GM08714 (cell line): ENCODE measurements around the gene MRPL39.
A peak's percentile ranks its signal among the peaks of the same experiment; 100 is the strongest.

ENCODE experiments used
- H3K4me3 ChIP-seq: fragments of 200-500 bp; sonication (Bioruptor generic); 2 replicates; pipeline ENCODE4 v1.5.1; 2014; ENCODE audit warnings: mild to moderate bottlenecking, low read length, inconsistent platforms
- ZNF274 ChIP-seq: IDR thresholded peaks from 2 replicates; pipeline ENCODE4 v1.6.1; 2012; ENCODE audit warnings: mild to moderate bottlenecking, low read depth, low read length

The MRPL39 gene

DNA sequence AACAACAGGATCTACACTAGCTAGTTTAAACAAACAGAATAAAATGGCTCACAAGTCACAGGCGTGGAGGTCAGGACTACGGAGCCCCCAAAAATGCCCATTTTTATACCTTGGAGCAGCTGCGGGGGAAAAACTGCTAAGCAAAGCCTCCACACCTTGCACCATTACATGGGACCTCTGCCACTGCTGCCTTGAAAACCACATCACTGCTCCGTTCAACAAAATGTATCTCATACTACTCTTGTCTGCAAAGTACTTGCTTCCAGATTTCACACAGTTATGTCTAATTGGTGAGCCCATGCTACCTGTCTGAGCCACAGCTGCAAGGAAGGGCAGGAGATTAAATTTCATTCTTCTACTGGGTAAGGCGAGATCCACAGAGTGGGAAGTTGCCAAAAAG, 24.4 kb downstream of the MRPL39 start:
- H3K4me3 ChIP-seq: no peak overlapping the region
- TF ChIP-seq ZNF274: no peak

DNA sequence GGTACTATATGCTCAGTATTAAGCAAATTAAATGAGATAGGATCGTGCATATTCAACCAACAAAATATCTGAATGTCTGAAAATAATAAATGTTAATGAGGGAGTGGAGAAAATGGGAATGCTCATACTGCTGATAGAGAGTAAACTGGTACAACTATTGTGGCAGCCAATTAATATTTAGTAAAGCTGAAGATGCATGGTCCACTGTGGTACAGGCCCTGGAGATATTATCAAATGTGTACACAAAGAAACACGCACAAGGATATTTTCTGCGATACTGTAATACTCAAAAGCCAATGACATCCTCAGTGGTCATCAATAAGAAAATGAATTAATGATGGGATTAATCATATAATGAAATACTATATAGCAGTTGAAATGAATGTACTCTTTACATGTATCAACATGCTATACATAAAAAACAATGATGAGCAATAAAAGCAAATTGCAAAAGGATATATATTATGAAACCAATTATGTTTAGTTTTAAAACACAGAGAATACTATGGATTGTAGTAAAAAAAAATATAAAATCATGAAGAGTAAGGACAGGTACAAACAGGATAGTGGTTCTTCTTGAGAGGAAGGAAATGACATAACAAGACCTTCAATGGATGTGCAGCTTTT, 25.0 kb downstream of the MRPL39 start:
- no peak overlapping the region for H3K4me3 ChIP-seq
- no peak for TF ChIP-seq ZNF274

DNA sequence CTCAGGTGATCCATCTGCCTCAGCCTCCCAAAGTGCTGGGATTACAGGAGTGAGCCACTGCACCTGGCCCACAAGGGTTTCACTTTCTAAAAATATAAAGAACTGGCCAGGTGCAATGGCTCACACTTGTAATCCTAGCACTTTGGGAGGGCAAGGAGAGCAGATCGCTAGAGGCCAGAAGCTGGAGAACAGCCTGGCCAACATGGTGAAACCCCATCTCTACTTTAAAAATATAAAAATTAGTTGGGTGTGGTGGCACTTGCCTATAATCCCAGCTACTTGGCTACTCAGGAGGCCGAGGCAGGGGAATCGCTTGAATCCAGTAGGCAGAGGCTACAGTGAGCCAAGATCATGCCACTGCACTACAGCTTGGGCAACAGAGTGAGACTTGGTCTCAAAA, 25.7 kb downstream of the MRPL39 start:
- H3K4me3 ChIP-seq: no peak overlapping the region
- no peak for TF ChIP-seq ZNF274

DNA sequence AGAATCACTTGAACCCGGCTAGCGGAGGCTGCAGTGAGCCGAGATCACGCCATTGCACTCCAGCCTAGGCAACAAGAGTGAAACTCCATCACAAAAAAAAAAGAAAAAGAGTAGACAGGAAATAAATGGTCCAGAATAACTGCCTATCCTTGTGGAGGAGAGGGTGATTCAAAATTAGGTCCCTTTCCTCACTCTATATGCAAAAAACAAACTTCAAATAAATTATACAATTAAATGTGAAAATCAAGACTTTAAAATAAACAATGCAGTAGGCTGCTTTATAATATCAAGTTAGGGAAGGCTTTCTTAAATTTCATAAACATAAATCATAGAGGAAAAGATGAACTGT, 26.4 kb downstream of the MRPL39 start:
- H3K4me3 ChIP-seq: no peak overlapping the region
- TF ChIP-seq ZNF274: no peak

DNA sequence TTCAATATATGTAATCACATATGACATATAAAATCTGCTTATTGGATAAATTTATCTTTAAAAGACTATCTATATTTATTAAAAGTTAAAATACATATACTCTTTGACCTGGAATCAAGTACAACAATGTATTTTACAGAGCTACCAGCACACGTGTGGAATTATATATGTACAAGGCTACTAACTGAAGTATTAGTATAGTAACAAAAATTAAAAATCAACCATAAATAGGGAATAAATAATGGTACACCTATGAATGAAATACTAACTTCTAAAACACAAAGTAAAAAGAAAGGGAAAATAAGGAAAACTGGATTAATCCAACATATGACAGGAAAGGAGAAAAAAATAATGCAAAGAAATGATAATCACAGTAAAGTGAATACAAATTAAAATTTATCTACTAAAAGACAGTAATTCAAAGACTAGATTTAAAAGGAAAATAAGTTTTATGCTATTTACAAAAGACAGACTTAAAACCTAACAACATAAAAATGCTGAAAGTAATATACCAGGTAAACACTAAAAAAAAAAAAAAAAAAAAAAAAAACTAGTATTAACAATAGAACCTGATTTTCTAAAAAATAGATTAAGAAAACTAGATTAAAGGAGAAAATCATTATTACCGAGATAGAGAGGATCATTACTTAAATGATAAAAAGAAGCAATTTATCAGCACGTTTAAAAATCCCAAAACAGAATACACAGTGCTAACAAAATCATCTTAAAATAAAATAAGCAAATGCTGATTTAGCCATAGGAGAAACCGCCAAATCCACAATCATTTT, 27.9 kb downstream of the MRPL39 start:
- no peak for TF ChIP-seq ZNF274
- no peak overlapping the region for H3K4me3 ChIP-seq

DNA sequence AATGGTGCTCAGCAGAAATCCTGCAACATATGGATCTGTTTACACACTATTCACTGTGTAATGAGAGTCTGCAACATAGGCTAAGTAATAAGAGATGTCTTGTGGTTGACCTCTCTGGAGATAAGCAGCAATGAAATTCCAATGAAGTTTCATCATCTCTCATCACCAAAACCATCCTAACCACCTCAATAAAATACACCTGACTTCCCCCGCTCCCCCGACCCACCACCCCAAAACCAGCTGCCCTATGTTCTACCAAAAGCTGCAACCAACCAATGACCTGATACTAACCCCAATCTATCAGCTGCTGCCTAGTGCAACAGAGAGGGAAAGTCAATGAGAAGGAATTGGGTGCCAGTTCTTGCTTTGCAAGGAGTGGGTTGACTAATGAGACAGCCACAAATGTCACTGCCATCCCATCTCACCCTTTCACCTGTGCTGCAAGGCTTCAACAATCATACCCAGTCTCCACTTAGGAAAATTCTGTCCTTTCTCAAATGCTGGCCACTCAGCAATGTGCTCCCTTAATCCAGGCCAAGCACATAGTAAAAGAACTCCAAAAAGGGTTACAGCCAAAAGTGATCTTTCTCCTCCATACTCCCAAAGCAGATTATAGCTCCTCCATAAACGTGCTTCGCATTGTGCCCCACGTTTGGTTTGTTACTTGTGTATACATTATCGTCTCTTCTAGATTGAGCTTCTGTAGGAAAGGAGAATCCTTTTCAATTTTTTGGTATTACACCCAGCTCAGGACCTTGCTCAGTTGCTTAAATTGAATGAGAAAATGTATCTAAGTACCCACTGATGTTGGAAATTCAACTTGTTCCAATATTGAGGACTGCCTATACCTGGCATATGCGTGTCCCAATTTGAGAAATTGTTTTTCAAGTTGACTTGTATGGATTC, 29.0 kb downstream of the MRPL39 start:
- H3K4me3 ChIP-seq: no peak overlapping the region
- no peak for TF ChIP-seq ZNF274

DNA sequence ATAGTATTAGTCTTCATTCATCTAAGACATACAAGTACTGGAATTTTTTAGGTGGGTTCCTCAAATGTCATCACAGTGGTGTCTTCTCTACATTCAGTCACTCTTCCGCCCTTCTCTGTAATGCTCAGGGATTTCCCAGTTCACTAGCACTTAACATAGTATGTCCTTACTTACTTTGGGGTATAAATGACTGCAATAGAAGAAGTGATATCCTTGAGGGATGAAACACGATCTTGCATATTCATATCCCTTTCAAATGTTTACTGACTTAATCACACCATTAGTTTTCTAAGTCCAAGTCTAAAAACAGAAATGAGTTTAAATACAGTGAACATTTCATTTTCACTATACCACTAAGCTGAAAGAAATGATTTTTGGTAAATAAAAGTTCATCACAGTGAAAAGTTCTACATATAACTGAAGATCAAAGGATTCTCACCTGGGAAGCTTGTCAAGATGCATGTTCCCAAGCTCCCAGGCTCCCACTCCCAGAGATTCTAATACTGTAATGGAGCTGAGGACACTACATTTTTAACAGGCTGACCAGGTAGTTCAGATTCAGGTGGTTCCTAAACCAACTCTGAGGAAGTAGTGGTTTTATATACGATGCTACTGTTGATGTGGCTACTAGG, 29.7 kb downstream of the MRPL39 start:
- TF ChIP-seq ZNF274: no peak
- H3K4me3 ChIP-seq: no peak overlapping the region

DNA sequence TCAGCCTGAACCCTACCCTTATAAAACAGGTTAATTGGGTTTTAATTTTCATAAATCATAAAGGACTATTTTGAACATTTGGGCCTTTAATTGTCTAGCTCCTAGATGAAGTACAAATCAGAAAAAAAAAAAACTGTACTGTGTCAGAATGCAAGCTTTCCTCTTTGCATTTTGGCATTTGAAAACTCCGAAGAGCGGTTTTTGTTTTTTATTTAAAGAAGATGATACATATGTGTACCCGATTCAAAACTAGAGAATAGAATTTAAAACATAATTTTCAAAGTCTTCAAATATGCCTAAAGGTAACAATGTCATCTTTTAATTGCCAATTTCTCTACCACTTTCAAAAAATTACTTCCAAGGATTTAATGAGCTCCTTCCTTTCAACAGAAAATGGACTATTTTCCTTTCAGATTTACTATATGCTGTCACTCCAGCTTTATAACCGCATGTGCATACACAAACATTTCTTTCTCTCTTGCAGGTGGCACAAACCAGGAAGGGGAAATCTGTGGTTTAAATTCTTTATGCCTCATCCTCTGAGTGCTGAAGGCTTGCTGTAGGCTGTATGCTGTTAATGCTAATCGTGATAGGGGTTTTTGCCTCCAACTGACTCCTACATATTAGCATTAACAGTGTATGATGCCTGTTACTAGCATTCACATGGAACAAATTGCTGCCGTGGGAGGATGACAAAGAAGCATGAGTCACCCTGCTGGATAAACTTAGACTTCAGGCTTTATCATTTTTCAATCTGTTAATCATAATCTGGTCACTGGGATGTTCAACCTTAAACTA, 33.7 kb downstream of the MRPL39 start:
- no peak overlapping the region; the same call in 1 of the 2 replicates for H3K4me3 ChIP-seq
- TF ChIP-seq ZNF274: no peak

DNA sequence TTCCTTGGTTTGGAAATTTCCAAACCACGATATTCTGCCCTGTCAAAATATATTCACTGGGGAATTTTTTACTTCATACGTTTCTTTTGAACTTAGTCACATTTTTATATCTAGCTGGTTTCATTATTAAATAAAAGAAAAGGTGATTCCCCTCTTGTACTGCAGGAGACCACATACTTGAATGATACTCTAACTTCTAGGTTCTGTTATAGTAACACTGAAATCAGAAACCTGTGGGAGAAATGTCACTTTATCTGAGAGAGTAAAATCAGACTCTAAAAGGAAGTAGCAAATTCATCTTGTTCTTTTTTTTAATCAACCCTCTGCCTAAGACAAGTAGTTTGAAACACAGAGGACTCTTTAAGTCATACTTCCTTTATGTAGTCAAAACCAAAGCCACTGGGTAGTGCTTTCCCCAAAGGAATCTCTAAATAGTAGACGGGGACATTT, 34.4 kb downstream of the MRPL39 start:
- no peak for TF ChIP-seq ZNF274
- H3K4me3 ChIP-seq: no peak overlapping the region; the same call in 1 of the 2 replicates

DNA sequence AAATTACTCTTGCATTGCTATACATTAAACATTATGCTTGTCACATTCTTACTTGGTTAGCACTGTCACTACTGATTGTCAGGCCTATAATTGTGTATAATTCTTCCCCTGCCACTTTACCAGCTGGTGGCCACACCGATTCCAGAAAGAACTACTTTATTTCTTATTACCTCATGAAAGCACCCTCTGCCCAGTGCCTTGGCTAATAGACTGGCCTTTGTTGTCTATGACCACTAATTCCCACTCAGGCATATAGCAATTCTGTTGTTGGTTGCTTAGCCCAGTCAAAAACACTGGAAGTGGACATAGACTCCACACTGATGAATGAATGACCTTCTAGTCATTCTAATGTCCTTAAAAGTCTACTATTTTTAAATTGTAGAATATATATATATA, 35.6 kb downstream of the MRPL39 start:
- TF ChIP-seq ZNF274: no peak
- peak overlapping the region; percentile 26; the same call in 1 of the 2 replicates for H3K4me3 ChIP-seq

DNA sequence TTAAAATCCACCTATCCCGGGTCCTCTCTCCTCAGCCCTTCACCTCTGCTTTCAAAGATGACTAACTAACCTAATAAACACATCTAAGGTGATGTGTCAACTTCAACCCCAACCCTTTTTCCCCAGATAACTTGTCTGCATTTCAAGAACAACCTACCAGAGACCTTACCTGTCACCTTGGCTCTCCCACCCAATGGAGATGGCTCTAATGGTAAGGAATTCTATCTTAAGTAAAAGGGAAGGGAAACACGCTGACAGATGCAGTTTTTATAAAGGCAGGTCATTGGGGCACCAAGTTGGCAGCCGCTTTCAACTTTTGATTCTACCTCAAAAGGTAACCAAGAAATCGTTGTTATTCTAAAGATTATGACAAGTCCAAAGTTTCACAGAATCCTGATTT, 37.6 kb downstream of the MRPL39 start:
- H3K4me3 ChIP-seq: peak overlapping the region; percentile 99

DNA sequence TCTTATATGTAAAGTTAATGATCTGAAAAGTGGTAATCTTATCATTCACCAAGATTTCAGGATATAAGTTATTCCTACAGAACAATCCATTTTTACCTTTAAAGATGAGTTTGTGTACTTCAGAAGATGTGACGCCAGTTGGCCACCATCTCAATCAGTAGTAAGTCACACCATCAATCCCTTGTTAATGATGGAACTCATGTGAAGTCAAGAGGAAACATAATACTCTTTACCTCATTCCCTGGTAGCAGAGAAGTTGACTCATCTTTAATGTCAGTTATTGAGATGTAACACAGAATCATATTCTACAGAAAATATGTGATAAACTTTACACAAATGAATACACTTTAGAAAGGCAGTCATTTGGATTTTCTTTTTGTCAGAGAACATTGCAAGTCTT, 38.2 kb downstream of the MRPL39 start:
- peak overlapping the region; percentile 99; the same call in 1 of the 2 replicates for H3K4me3 ChIP-seq
- TF ChIP-seq ZNF274: no peak

More for the DNA sequence above, 37.6 kb downstream of the MRPL39 start:
- TF ChIP-seq ZNF274: no peak

DNA sequence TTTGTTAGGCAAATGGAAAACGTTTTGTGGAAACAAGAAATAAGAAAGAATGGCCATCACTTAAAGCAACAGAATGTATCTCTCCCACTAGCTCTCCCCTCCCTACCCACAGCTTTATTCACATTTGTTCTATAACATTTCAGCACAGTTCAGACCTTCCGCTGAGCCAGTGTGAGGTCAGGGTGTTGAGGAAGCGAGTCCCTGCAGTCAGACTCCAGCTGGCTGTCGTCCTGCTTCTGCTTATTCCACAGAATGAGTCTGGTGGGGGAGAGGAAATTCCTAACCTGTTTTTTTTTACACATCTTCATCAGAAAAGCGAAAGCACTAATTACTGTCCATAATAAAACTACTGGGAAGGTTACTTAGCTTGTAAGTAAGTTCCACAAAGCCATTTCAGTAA, 39.0 kb downstream of the MRPL39 start:
- no peak for TF ChIP-seq ZNF274
- H3K4me3 ChIP-seq: peak overlapping the region; percentile 99
